ENCODE data around the gene USP34. TPM values are rescaled to one million over a fixed set of nuclear protein-coding genes. Genes with fewer than 3 reads are reported as not detected.

The USP34 gene
- total and polyA plus RNA-seq, 2 experiments from 2014 or later: 81.8 to 157 TPM

- H3K27ac ChIP-seq (ENCODE audit: low read depth): no peak overlapping the region
- H3K79me2 ChIP-seq (replicated peaks; ENCODE audit: insufficient read depth): no peaks in the 10 kb centered on the region; the same call in 1 of the 2 replicates
- no peak overlapping the region for H3K27ac Mint-ChIP-seq
- H3K9me2 ChIP-seq (ENCODE audit: insufficient read depth): no peaks in the 10 kb centered on the region
- no peak for ATAC-seq
- peaks cover 7% of the 10 kb centered on the region; the same call in 1 of the 2 replicates for H4K20me1 ChIP-seq (replicated peaks; ENCODE audit: insufficient read depth)
- H3K27me3 ChIP-seq (ENCODE audit: insufficient read depth): no peaks in the 10 kb centered on the region
- no peak overlapping the region for H3K4me2 ChIP-seq
- H3K4me3 Mint-ChIP-seq: no peak overlapping the region
- no peaks in the 10 kb centered on the region for H3F3A ChIP-seq (replicated peaks; ENCODE audit: low read depth)
- no peak overlapping the region for H2AFZ ChIP-seq
- no peak overlapping the region for H3K4me3 ChIP-seq
- DNase-seq (ENCODE audit: low spot score): no peak
- H3K4me1 Mint-ChIP-seq: peaks cover 9% of the 10 kb centered on the region; the same call in 2 of the 3 replicates
- peaks cover 17% of the 10 kb centered on the region; the same call in 2 of the 3 replicates for H3K36me3 Mint-ChIP-seq (ENCODE audit: low read depth)
- TF ChIP-seq ZNF114 (CRISPR knock-in tag; IDR thresholded peaks at IDR 0.05): no peak
- TF ChIP-seq CTCF (conservative IDR thresholded peaks at IDR 0.05; ENCODE audit: low read depth in 2 of 2): no peak
- no peak for TF ChIP-seq JUNB (IDR thresholded peaks at IDR 0.05; ENCODE audit: unreplicated experiment)
- TF ChIP-seq CREB1 (CRISPR knock-in tag; IDR thresholded peaks at IDR 0.05; ENCODE audit: low read depth): no peak
- TF ChIP-seq REST (IDR thresholded peaks at IDR 0.05; ENCODE audit: unreplicated experiment): no peak
- no peak for TF ChIP-seq ETS1 (IDR thresholded peaks at IDR 0.05)
- TF ChIP-seq POLR2AphosphoS5 (IDR thresholded peaks at IDR 0.05; ENCODE audit: low read depth): no peak
- no peak for TF ChIP-seq STAT1 (IDR thresholded peaks at IDR 0.05; ENCODE audit: unreplicated experiment)
- TF ChIP-seq ZNF462 (CRISPR knock-in tag; IDR thresholded peaks at IDR 0.05): no peak
- no peak for TF ChIP-seq ZNF331 (CRISPR knock-in tag; IDR thresholded peaks at IDR 0.05; ENCODE audit: low read depth)
- H3K27me3 Mint-ChIP-seq (ENCODE audit: insufficient read depth, low read depth, poor library complexity): no peaks in the 10 kb centered on the region
- no peaks in the 10 kb centered on the region; the same call in 1 of the 2 replicates for H3K4me1 ChIP-seq (ENCODE audit: insufficient read depth)
- H3K36me3 ChIP-seq (ENCODE audit: insufficient read depth): peaks cover 8% of the 10 kb centered on the region; the same call in 1 of the 2 replicates
- H3K9me3 Mint-ChIP-seq: no peaks in the 10 kb centered on the region
Measured at GRCh38 chr2:61328707-61329251, 142.1 kb downstream of the USP34 start.
